ENCODE measurements around the gene GREB1L.

GREB1L gene

DNA sequence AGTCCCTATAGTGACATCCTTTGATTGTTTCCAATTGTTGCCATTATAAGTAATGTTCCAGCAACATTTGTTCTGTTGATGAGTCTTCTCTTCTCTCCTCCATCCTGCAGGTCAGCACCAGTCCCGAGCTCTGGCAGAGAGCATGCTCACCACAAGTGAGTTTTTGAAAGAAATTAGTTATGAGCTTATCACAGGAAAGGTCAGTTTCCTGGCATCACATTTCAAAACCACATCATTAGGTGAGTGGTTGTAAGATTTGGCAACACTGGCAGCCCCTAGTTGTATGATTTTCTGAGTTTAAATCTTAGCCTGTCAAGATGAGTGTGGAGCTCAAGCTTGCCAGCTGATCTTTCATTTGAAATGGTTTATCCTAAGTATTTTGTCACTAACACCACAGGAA, 208.9 kb downstream of the GREB1L start:
- TF ChIP-seq, protein P1, sequence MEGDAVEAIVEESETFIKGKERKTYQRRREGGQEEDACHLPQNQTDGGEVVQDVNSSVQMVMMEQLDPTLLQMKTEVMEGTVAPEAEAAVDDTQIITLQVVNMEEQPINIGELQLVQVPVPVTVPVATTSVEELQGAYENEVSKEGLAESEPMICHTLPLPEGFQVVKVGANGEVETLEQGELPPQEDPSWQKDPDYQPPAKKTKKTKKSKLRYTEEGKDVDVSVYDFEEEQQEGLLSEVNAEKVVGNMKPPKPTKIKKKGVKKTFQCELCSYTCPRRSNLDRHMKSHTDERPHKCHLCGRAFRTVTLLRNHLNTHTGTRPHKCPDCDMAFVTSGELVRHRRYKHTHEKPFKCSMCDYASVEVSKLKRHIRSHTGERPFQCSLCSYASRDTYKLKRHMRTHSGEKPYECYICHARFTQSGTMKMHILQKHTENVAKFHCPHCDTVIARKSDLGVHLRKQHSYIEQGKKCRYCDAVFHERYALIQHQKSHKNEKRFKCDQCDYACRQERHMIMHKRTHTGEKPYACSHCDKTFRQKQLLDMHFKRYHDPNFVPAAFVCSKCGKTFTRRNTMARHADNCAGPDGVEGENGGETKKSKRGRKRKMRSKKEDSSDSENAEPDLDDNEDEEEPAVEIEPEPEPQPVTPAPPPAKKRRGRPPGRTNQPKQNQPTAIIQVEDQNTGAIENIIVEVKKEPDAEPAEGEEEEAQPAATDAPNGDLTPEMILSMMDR (conservative IDR thresholded peaks at IDR 0.05; ENCODE audit: low read depth, low read length), result no peak
- DNase-seq (ENCODE audit: low read depth), result peak; percentile 44

DNA sequence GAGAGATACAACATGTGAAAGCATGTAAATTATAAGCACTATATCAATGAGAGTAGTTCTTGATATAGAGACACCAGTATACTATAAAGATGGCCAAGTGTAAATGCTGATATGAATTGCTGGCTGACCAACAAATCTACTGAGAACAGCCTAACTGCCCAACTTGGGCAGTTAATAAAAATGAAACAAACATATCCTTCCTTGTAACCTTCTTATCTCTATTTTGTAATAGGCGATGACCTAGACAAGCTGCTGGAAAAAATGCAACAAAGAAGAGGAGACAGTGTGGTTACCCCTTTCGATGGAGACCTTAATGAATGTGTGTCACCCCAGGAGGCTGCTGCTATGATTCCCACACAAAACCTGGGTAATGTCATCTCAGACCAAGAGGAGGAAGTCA, 209.8 kb downstream of the GREB1L start:
- H3K4me3 ChIP-seq (ENCODE audit: low read length), result no peak overlapping the region

More for the DNA sequence above, 208.9 kb downstream of the GREB1L start:
- H3K4me3 ChIP-seq (ENCODE audit: low read length), result no peak overlapping the region

DNA sequence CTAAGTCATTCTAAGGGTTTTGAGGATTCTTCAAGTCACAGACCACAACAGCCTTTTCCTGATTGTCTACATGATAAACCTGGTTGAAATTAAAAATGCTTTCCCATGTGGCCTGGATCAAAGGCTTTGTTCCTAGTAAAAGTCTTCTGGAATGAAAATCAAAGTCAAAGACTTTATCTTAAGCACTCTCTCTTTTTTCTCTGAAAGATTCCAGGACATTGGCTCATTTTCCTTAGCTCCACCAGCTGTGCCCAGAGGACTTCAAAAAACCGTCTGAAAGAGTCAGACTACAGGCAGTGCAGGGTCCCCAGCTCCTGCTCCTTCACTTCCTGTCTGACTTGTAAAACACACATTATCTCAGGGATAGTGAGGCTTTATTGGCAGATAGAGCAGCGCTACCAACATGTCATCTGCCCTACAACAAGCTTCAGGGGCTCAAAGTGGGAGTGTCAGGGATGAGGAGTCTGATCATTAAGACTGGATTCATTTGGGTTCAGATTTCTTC, 210.3 kb downstream of the GREB1L start:
- TF ChIP-seq, protein P1 (conservative IDR thresholded peaks at IDR 0.05; ENCODE audit: low read depth, low read length), result no peak
- no peak overlapping the region for H3K4me3 ChIP-seq (ENCODE audit: low read length)
- no peak for DNase-seq (ENCODE audit: low read depth)

More for the DNA sequence above, 209.8 kb downstream of the GREB1L start:
- DNase-seq (ENCODE audit: low read depth), result no peak
- TF ChIP-seq, protein P1 (conservative IDR thresholded peaks at IDR 0.05; ENCODE audit: low read depth, low read length), result no peak

DNA sequence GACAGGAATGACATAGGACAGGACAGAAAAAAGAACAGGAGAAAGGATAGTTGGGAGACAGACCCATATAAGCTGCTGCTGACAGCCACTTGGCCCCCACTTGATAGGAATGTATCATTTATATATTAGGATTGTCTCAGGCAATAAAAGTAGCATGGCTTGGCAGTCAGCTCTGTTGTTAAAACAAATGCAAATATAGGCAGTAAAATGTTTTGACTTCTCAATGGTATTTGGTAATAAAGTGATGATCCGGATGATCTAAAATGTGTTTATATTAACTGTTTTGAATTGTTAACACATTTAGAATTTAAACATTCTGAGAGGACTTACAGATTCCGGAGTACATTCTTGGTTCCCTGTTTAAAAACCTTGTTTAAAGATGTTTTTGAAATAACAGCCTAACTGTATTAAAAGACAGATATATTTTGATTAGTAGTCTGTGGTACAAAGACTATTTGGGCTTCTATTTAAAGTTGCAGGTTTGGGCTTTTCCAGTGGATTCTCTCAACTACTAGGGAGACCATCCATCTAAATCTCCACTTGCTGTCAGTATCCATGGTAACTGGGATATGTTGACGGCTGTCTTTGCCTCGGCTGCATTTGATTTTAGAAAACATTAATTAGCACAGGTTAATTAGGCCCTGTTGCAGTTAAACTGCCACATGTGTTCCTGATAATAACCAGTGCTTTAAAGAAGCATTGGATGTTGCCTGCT, 210.9 kb downstream of the GREB1L start:
- TF ChIP-seq, protein P1 (conservative IDR thresholded peaks at IDR 0.05; ENCODE audit: low read depth, low read length), result no peak
- no peak for DNase-seq (ENCODE audit: low read depth)
- no peak overlapping the region for H3K4me3 ChIP-seq (ENCODE audit: low read length)

DNA sequence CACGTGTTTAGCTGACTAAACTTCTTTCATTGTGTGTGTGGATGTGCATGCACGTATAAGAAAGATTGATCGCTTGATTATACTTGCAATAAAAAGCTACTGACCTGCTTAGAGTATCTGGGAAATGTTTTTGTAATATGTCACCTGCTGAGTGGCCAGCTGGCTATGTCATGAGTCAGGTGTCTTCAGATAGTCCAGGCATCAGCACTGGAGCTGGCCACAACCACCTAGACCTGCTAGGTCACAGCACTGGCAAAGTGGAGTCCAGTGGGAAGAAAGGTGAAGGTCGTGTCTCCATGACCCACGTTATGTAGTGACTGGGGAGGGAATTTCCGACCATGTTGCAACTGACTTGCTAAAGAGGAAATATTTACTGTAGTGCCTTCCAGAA, 211.5 kb downstream of the GREB1L start:
- TF ChIP-seq, protein P1 (conservative IDR thresholded peaks at IDR 0.05; ENCODE audit: low read depth, low read length), result no peak
- DNase-seq (ENCODE audit: low read depth), result no peak
- no peak overlapping the region for H3K4me3 ChIP-seq (ENCODE audit: low read length)

DNA sequence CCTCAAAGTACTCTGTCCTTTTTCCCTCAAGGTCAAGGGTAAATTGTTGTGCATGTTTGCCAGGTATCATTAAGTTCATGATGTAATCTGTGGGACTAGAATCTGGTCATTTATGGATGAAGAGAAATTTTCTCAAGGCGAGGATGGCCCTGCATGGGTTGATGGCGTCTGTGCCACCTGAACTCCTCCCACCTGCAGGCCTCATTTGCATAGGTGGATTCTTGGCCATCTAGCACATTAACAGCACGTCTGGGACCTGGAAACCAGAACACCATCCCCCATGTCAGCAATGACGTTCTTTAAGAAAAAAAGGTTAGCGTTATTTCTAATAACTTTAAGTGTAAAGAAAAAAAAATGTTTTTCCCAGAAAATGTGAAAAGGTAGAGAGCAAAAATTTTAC, 212.7 kb downstream of the GREB1L start:
- DNase-seq (ENCODE audit: low read depth), result no peak
- TF ChIP-seq, protein P1 (conservative IDR thresholded peaks at IDR 0.05; ENCODE audit: low read depth, low read length), result no peak
- no peak overlapping the region for H3K4me3 ChIP-seq (ENCODE audit: low read length)

All from retinal pigment epithelial cell (primary cell).